GM12892 (cell line): ENCODE results near the gene SLCO2B1.

Source experiments
- POLR2A ChIP-seq: IDR thresholded peaks from 2 replicates; pipeline ENCODE4 v1.6.1; 2011; ENCODE audit warnings: low read depth, low read length, control low read depth
- POLR2AphosphoS5 ChIP-seq: IDR thresholded peaks from 2 replicates; pipeline ENCODE4 v1.6.1; 2011; ENCODE audit warnings: low read depth, low read length, control low read depth

DNA sequence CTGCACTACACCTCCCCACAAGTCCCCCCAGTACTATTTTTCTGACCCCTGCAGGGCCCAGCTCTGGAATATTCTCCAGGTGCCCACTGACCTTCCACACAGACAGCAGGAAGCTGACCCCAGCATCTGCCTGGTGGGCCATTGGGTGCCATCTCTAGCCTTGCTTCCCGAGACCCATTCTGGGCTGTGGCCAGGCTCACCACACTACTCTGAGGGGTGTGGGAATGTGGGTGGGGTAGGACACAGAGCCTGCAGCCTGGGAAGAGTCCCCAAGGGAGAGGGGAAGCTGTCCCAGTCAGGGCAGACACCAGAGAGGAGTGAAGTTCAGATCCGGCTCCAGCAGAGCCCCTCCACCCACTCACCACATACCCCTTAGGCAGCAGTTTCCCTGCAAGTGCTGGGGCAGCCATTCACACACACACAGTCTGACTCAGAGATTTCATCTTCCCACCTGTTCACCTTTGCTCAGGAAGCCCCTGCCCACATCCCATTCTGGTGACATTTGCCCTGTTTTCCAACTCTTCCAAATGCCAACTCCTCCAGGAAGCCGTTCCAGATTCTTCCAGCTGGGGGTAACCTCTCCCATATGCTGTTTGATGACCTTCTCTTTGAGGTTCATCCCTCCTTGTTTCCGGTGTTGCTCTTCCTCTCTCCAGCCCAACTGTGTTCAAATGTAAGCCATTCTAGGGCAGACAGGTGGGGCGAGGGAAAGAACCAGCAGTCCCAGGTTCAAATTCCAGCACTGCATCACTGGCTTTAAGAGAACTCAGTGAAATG is 1.9 kb downstream of the SLCO2B1 start:
- no peak for TF ChIP-seq POLR2A
- no peak for TF ChIP-seq POLR2AphosphoS5
